Hepatocyte (in vitro differentiated cells): ENCODE measurements around the gene CD2. TPM values are rescaled to one million over a fixed set of nuclear protein-coding genes. Genes with fewer than 3 reads are reported as not detected.

Experiments
- DNase-seq: peaks from one replicate; pipeline ENCODE4 v3.0.0-alpha.2; 2016; ENCODE audit warnings: low spot score
- H2AFZ ChIP-seq: fragments of 200-600 bp; sonication (generic); 2 replicates; pipeline ENCODE4 v1.6.0; 2016; ENCODE audit warnings: antibody characterized with exemption, mild to moderate bottlenecking
- H3K27ac ChIP-seq: fragments of 200-600 bp; sonication (generic); 2 replicates; pipeline ENCODE4 v1.5.1; 2016; ENCODE audit warnings: mild to moderate bottlenecking
- H3K27me3 ChIP-seq: fragments of 200-600 bp; sonication (generic); 2 replicates; pipeline ENCODE4 v1.6.1; 2016
- H3K36me3 ChIP-seq: fragments of 200-600 bp; sonication (generic); replicated peaks from 2 replicates; pipeline ENCODE4 v1.5.1; 2016; ENCODE audit warnings: low read depth; ENCODE audit not compliant: insufficient read depth
- H3K4me1 ChIP-seq: fragments of 200-600 bp; sonication (generic); 2 replicates; pipeline ENCODE4 v1.5.1; 2016; ENCODE audit warnings: mild to moderate bottlenecking, moderate library complexity; ENCODE audit not compliant: insufficient read depth
- H3K4me2 ChIP-seq: fragments of 200-600 bp; sonication (generic); 2 replicates; pipeline ENCODE4 v1.6.0; 2016
- H3K4me3 ChIP-seq: fragments of 200-600 bp; sonication (generic); 2 replicates; pipeline ENCODE4 v1.5.1; 2016; ENCODE audit warnings: mild to moderate bottlenecking
- H3K79me2 ChIP-seq: fragments of 200-600 bp; sonication (generic); 2 replicates; pipeline ENCODE4 v1.6.0; 2017; ENCODE audit warnings: mild to moderate bottlenecking
- H3K9me2 ChIP-seq: fragments of 200-600 bp; sonication (generic); replicated peaks from 2 replicates; pipeline ENCODE4 v1.6.0; 2017; ENCODE audit warnings: mild to moderate bottlenecking; ENCODE audit not compliant: insufficient read depth
- H3K9me3 ChIP-seq: fragments of 200-600 bp; sonication (generic); 2 replicates; pipeline ENCODE4 v1.5.1; 2016; ENCODE audit warnings: low read depth, mild to moderate bottlenecking
- H4K20me1 ChIP-seq: fragments of 200-600 bp; sonication (generic); 2 replicates; pipeline ENCODE4 v1.6.0; 2016; ENCODE audit warnings: mild to moderate bottlenecking; ENCODE audit not compliant: insufficient read depth, poor library complexity, severe bottlenecking
- EZH2 ChIP-seq: fragments of 200-600 bp; sonication (generic); IDR thresholded peaks from 2 replicates; pipeline ENCODE4 v1.6.1; 2016; ENCODE audit warnings: antibody characterized with exemption, mild to moderate bottlenecking, borderline replicate concordance
- EZH2phosphoT487 ChIP-seq: fragments of 200-600 bp; sonication (generic); IDR thresholded peaks from one replicate; pipeline ENCODE4 v1.6.1; 2018; ENCODE audit warnings: antibody characterized with exemption, mild to moderate bottlenecking, low read depth, moderate library complexity; ENCODE audit not compliant: unreplicated experiment, severe bottlenecking
- WGBS: methylation state at CpG from one replicate; pipeline ENCODE4 v1.1.6; 2016; ENCODE audit warnings: low lambda C conversion rate; ENCODE audit errors: missing lambda C conversion rate; 5-methylcytosine and 5-hydroxymethylcytosine counted together
- polyA plus RNA-seq: library from polyadenylated mRNA; unstranded; fragments of >200 nt; fragmentation: Nextera tagmentation; extraction: Ambion mirVana; gene quantifications from 2 replicates; pipeline ENCODE4 v1.2.1, GENCODE V29; 2016
- total RNA-seq: library from RNA; depleted of rRNA; stranded (reverse); fragments of >200 nt; gene quantifications from 2 replicates; pipeline ENCODE4 v1.2.3, GENCODE V29; 2014
- TF ChIP-seq, protein P1 (sequence below): fragments of 200-600 bp; sonication (generic); IDR thresholded peaks from 2 replicates; pipeline ENCODE4 v1.5.1; 2016; ENCODE audit warnings: antibody characterized with exemption, mild to moderate bottlenecking; ENCODE audit not compliant: poor library complexity

The CD2 gene
- total and polyA plus RNA-seq, 2 experiments from 2014 or later = 0.08 to 0.13 TPM

DNA sequence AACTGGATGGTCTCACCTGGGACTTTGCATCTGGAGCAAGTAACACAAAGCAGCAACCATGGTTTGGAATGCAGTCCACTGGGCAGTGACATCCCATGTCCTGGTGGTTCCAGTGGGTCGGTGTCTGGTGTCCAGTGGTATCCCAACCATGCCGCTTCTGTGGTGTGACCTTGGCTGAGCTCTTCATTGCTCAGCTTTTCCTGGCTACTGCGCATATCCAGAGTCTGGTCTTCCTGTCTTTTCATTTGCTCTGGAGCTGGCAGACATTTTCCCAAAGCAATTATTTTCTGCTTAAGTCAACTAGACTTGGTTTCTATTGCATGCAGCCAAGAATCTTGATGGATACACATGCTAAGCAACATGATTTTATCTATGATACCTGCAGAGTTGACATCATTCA is 28.4 kb upstream of the CD2 start:
- peaks cover 5% of the 10 kb centered on the region for H3K4me1 ChIP-seq
- H3K36me3 ChIP-seq = no peaks in the 10 kb centered on the region
- H3K4me2 ChIP-seq = no peak overlapping the region
- no peaks in the 10 kb centered on the region for H3K9me3 ChIP-seq
- WGBS = 93% methylated on average over 3 of the region's 3 CpGs
- H4K20me1 ChIP-seq = no peaks in the 10 kb centered on the region
- TF ChIP-seq, protein P1, sequence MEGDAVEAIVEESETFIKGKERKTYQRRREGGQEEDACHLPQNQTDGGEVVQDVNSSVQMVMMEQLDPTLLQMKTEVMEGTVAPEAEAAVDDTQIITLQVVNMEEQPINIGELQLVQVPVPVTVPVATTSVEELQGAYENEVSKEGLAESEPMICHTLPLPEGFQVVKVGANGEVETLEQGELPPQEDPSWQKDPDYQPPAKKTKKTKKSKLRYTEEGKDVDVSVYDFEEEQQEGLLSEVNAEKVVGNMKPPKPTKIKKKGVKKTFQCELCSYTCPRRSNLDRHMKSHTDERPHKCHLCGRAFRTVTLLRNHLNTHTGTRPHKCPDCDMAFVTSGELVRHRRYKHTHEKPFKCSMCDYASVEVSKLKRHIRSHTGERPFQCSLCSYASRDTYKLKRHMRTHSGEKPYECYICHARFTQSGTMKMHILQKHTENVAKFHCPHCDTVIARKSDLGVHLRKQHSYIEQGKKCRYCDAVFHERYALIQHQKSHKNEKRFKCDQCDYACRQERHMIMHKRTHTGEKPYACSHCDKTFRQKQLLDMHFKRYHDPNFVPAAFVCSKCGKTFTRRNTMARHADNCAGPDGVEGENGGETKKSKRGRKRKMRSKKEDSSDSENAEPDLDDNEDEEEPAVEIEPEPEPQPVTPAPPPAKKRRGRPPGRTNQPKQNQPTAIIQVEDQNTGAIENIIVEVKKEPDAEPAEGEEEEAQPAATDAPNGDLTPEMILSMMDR = no peak
- no peak for TF ChIP-seq EZH2
- TF ChIP-seq EZH2phosphoT487 = no peak
- H3K9me2 ChIP-seq = no peaks in the 10 kb centered on the region
- H3K27ac ChIP-seq = no peak overlapping the region
- no peak for DNase-seq
- H3K79me2 ChIP-seq = no peaks in the 10 kb centered on the region
- no peak overlapping the region for H2AFZ ChIP-seq
- no peaks in the 10 kb centered on the region for H3K27me3 ChIP-seq
- no peak overlapping the region for H3K4me3 ChIP-seq

DNA sequence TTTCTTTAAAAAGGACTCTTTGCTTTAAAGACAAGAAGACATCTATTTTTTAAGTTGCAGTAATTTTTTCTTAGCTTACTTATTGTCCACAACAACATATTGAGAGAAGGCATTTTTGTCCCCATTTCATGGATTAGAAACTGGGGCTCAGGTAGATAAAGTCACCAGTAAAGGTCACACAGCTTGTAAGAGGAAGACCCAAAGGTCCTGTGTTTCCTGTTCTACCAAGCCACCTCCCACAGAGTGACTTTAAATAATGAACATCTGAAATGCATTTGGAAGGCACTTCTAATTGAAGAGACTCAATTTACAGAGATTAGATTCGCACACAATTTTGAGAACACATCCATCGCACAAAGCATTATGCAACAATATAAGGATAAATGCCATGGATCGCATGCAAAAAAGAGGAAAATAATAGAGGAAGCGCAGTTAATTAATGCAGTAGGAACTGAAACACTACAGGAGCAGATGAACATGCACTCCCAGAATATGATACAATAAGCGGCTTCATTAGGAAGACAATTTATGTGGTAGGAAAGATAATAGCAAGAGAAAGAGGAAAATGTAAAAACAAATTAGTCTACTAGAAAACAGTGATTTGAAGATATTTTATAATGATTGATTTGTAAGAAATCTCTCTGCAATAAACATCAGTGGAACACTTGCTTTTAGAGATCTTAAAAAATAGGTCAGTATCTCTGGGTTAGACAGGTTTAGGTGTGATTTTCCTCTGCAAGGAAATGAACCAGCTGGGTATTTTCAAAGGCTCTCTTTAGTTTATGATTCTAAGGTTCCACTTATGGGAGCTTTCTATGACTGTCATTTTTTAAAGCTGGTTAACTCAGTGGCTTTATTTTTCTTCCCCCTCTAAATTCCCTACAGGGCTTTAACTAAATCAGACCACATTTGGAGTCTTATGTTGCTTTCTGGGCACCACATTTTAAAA is 27.1 kb upstream of the CD2 start:
- H3K36me3 ChIP-seq = no peaks in the 10 kb centered on the region
- TF ChIP-seq EZH2phosphoT487 (no peak), EZH2 (no peak)
- TF ChIP-seq, protein P1 = no peak
- peaks cover 5% of the 10 kb centered on the region for H3K4me1 ChIP-seq

DNA sequence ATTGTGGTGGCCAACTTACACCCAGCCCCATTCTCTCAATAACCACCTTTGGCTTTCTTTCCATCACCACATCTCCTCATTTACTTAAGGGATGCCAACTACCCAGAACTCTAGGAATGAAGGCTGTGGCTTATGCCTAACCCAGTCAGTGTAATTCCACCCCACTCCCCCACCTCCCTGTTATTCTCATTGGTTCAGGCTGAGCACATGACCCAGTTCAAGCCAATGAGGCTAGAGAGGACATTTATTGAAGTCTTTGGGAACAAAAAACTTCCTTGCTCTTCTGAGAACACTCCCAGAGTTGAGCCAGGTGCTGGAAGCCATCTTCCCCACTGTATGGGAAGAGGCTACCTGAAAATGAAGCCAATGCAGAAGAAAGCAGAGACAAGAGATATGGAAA is 22.8 kb upstream of the CD2 start:
- no peak overlapping the region for H3K4me3 ChIP-seq
- H3K4me2 ChIP-seq = no peak overlapping the region
- H3K9me3 ChIP-seq = no peaks in the 10 kb centered on the region
- no peaks in the 10 kb centered on the region for H3K4me1 ChIP-seq
- no peaks in the 10 kb centered on the region for H3K27me3 ChIP-seq
- no peaks in the 10 kb centered on the region for H4K20me1 ChIP-seq
- H3K9me2 ChIP-seq = no peaks in the 10 kb centered on the region
- no peak overlapping the region for H3K27ac ChIP-seq
- DNase-seq = no peak
- no peaks in the 10 kb centered on the region for H3K79me2 ChIP-seq
- H2AFZ ChIP-seq = no peak overlapping the region
- TF ChIP-seq EZH2 = no peak
- no peak for TF ChIP-seq EZH2phosphoT487
- TF ChIP-seq, protein P1 = no peak
- H3K36me3 ChIP-seq = no peaks in the 10 kb centered on the region

More for the DNA sequence above, 27.1 kb upstream of the CD2 start:
- Histone ChIP-seq H3K4me3 (no peak overlapping the region), H3K9me3 (no peaks in the 10 kb centered on the region), H4K20me1 (no peaks in the 10 kb centered on the region), H3K27ac (no peak overlapping the region), H3K27me3 (no peaks in the 10 kb centered on the region), H3K79me2 (no peaks in the 10 kb centered on the region), H2AFZ (no peak overlapping the region), H3K9me2 (no peaks in the 10 kb centered on the region), H3K4me2 (no peak overlapping the region)
- WGBS = 86% methylated on average over 5 of the region's 5 CpGs
- no peak for DNase-seq
